Measurements from ENCODE around the gene CCL2. TPM values are rescaled to one million over a fixed set of nuclear protein-coding genes. Genes with fewer than 3 reads are reported as not detected.

The CCL2 gene
- total RNA-seq, 1 experiment from 2014 or later: 3.9 TPM

DNA sequence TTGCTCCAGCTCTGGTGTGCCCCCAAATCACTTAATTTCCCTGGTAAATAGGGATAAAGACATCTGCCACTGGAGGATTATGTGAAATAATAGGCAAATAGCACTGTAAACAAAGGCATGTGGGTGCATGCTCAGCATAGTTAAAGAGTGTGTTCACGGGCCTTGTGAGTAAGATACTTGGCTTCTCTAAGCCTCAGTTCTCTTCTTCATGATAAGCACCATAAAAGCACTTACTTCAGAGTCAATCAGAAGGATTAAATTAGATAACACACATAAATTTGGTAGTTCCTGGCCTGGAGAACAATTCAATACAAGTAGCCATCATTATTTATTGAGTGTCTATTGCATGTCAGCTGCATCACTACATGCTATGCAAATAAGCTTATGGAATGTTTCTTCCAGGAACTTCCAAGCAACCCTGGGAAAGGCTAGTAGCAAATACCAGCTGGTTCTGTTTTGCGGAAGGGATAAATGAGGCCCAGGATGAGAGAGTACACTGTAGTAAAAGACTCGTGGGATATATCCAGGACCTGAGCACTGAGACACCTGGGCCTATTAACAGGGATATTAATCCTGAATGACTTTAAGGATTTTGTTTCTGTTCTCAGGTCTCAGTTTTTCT, 45.0 kb downstream of the CCL2 start:
- intact Hi-C loops (cut with micrococcal nuclease; ENCODE audit: unreplicated experiment): no loop called here
- Histone ChIP-seq H3K36me3 (ENCODE audit: insufficient read depth, low read length, poor library complexity, severe bottlenecking) (no peaks in the 10 kb centered on the region), H3K27ac (ENCODE audit: low read depth, low read length, poor library complexity, severe bottlenecking) (no peak overlapping the region), H3K27me3 (replicated peaks; ENCODE audit: insufficient read depth, low read depth, low read length, poor library complexity) (no peaks in the 10 kb centered on the region), H3K4me3 (ENCODE audit: low read depth, low read length, poor library complexity, severe bottlenecking) (no peak overlapping the region), H3K4me1 (ENCODE audit: insufficient read depth, low read length, poor library complexity, severe bottlenecking) (no peaks in the 10 kb centered on the region), H3K9me3 (ENCODE audit: low read depth, low read length, poor library complexity, severe bottlenecking) (no peaks in the 10 kb centered on the region)
- TF ChIP-seq, protein P1, sequence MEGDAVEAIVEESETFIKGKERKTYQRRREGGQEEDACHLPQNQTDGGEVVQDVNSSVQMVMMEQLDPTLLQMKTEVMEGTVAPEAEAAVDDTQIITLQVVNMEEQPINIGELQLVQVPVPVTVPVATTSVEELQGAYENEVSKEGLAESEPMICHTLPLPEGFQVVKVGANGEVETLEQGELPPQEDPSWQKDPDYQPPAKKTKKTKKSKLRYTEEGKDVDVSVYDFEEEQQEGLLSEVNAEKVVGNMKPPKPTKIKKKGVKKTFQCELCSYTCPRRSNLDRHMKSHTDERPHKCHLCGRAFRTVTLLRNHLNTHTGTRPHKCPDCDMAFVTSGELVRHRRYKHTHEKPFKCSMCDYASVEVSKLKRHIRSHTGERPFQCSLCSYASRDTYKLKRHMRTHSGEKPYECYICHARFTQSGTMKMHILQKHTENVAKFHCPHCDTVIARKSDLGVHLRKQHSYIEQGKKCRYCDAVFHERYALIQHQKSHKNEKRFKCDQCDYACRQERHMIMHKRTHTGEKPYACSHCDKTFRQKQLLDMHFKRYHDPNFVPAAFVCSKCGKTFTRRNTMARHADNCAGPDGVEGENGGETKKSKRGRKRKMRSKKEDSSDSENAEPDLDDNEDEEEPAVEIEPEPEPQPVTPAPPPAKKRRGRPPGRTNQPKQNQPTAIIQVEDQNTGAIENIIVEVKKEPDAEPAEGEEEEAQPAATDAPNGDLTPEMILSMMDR (conservative IDR thresholded peaks at IDR 0.05; ENCODE audit: low read depth, low read length): no peak
- TF ChIP-seq EZH2 (IDR thresholded peaks at IDR 0.05; ENCODE audit: borderline replicate concordance, low read depth, low read length, poor library complexity, severe bottlenecking): no peak
- ChIA-PET POLR2A (ENCODE audit: low non-redundant PET) (no interaction called here), CTCF (no interaction called here)
- no TSS peak for BruUV-seq (replicated peaks)
- DNase-seq (ENCODE audit: low spot score): no peak

DNA sequence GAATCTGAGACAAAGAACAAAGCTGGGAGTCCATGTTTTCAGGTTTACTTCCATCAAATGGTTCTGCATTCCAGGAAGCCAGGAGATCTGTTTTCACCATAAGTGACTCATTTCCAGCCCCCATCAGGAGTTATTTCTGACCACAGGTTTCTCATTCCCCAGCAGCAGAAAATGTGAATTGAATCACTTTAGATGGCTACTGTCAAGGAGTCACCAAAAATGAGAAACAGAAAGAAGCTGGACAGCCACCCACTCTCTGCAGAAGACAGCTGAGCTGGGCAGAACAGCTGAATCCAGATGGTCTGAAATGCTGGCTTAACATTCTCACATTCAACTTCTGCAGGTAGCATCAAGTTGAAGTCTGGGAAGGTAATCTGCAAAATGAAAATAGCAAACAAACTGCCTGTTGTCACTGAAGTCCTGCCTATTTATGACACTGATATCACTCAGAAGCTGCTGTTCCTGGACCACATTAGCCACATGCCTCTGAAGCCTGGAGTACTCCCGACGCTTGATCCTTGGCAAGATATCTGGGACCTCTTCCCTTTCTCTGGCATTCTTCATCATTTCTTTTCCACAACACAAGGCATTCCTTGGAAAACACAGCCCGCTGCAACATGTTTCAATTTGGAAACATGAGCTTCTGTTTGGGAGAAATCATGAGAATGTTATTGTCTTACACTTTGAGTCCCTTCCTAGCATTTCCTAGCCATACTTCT, 45.7 kb downstream of the CCL2 start:
- Histone ChIP-seq H3K9me3 (ENCODE audit: low read depth, low read length, poor library complexity, severe bottlenecking) (no peaks in the 10 kb centered on the region), H3K4me1 (ENCODE audit: insufficient read depth, low read length, poor library complexity, severe bottlenecking) (no peaks in the 10 kb centered on the region), H3K36me3 (ENCODE audit: insufficient read depth, low read length, poor library complexity, severe bottlenecking) (no peaks in the 10 kb centered on the region), H3K27ac (ENCODE audit: low read depth, low read length, poor library complexity, severe bottlenecking) (no peak overlapping the region), H3K27me3 (replicated peaks; ENCODE audit: insufficient read depth, low read depth, low read length, poor library complexity) (no peaks in the 10 kb centered on the region), H3K4me3 (ENCODE audit: low read depth, low read length, poor library complexity, severe bottlenecking) (no peak overlapping the region)
- intact Hi-C loops (cut with micrococcal nuclease; ENCODE audit: unreplicated experiment): no loop called here
- CTCF ChIA-PET: no interaction called here
- TF ChIP-seq, protein P1 (conservative IDR thresholded peaks at IDR 0.05; ENCODE audit: low read depth, low read length): no peak
- POLR2A ChIA-PET (ENCODE audit: low non-redundant PET): no interaction called here
- DNase-seq (ENCODE audit: low spot score): no peak
- no TSS peak for BruUV-seq (replicated peaks)

DNA sequence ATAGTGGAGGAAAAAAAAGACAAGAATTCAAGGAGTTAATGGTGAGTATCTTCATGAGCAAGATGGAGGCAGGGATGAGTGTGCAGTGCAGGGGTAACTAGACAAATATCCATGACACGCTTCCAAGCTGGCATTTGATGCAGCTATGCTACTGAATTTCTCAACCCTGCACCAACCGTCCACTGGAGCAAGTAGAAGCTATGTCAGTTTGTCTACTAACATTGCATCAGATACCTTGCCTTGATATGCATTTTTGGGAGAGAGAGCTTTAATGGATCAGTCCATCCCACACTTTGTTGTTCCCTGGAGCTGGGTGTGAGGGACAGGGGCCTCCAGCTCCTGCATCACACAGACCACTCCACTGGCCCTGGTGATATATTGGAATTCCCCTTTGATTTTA, 46.9 kb downstream of the CCL2 start:
- H3K4me1 ChIP-seq (ENCODE audit: insufficient read depth, low read length, poor library complexity, severe bottlenecking): no peaks in the 10 kb centered on the region
- ChIA-PET CTCF (no interaction called here), POLR2A (ENCODE audit: low non-redundant PET) (no interaction called here)
- TF ChIP-seq, protein P1 (conservative IDR thresholded peaks at IDR 0.05; ENCODE audit: low read depth, low read length): no peak
- TF ChIP-seq EZH2 (IDR thresholded peaks at IDR 0.05; ENCODE audit: borderline replicate concordance, low read depth, low read length, poor library complexity, severe bottlenecking): no peak
- no TSS peak for BruUV-seq (replicated peaks)
- intact Hi-C loops (cut with micrococcal nuclease; ENCODE audit: unreplicated experiment): no loop called here
- H3K4me3 ChIP-seq (ENCODE audit: low read depth, low read length, poor library complexity, severe bottlenecking): no peak overlapping the region
- H3K27me3 ChIP-seq (replicated peaks; ENCODE audit: insufficient read depth, low read depth, low read length, poor library complexity): no peaks in the 10 kb centered on the region
- H3K36me3 ChIP-seq (ENCODE audit: insufficient read depth, low read length, poor library complexity, severe bottlenecking): no peaks in the 10 kb centered on the region
- DNase-seq (ENCODE audit: low spot score): no peak
- no peaks in the 10 kb centered on the region for H3K9me3 ChIP-seq (ENCODE audit: low read depth, low read length, poor library complexity, severe bottlenecking)
- H3K27ac ChIP-seq (ENCODE audit: low read depth, low read length, poor library complexity, severe bottlenecking): no peak overlapping the region
